CMK (cell line): ENCODE data around the gene FGGY.
A peak's percentile ranks its signal among the peaks of the same experiment; 100 is the strongest.
"Not testable (repeated sequence)": the region's sequence is repeated elsewhere in the genome, so short reads cannot be mapped to it uniquely, and the experiment has no call there.

ENCODE experiments used
- DNase-seq: peaks from one replicate; pipeline ENCODE4 v3.0.0-alpha.2; 2010; ENCODE audit warnings: low read depth

FGGY gene

DNA sequence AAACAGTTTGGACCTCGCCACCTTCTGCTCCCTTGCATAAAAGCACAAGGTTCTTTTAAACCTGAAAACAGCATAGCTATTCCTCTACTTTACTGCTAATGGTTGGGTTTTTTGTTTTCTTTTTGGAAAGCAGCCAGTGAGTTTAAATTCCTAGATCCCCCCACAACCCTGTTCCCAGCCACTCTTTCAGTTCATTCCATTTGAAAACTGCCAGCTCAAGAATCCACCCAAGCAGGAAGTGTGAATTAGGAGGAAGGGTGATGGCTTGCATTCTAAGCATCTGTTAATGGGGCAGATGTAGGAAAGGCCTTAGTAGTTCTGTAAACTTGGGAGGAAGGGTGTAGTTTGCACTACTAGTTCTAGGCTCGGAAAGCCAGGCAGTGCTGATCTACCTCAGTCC lies 344.9 kb downstream of the FGGY start:
- no peak for DNase-seq

- DNase-seq, result no peak
These were observed 346.6 kb downstream of the FGGY start for GRCh38 chr1:59643526-59643925.

- DNase-seq, result no peak
These were observed 349.0 kb downstream of the FGGY start for GRCh38 chr1:59645893-59646292.

- DNase-seq, result not testable (repeated sequence)
These were observed 356.5 kb downstream of the FGGY start for GRCh38 chr1:59653142-59653958.

DNA sequence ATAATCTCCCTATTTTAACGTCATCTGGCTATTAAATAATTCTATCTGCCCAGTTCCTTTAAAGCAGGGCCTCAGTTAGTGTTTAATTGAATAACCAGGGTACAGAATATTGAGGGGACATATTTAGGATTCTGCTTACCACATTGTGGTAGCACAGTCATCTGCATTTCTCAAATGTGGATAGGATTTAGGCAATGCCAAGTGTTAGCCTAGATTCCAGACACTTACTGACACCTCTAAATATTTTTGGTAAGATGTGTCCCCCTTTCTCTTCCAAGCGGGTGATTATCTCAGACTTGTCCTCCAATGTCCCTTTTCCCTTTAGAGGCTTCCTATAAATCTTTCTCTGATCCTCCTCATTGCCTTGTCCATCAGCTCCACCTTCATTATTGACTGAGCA lies 357.1 kb downstream of the FGGY start:
- no peak for DNase-seq

GRCh38 chr1:59657873-59658465 lies 361.1 kb downstream of the FGGY start:
- DNase-seq, result no peak

DNA sequence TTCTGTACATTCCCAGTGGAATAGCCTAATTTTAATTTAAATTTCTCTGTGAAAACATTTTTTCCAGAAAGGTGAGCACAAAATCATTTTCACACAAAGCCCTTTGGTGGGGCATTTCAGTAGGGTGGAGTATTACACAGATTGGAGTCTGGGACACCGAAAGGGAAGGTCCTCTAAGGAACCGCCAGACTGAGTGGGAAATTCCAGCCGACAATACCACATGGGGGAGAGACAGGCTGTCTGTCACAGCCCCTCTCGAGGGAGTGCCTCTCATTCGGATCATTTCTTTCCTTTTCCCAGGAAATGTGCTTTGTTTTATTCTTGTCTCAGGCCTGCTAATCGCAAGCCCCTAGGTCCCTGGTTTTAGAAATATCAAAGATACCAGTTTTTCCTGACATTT lies 367.3 kb downstream of the FGGY start:
- no peak for DNase-seq

DNA sequence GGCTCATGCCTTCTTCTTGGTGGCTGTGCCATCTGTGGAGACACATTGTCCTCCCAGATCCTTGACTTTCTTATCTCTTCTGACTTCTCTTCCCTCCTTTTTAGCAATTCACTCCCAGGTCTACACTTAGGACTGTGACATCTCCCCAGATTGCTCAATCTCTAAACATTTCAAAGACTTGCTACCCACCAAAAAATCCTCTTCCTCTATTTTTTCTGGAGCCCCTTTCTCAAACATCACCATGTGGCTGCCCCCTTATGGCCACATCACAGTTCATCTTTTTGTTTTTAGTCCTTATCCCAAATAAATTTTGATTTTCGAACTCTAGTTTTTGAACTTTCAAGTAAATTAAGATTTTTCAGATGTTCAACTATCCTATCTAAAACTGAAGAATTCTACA lies 369.2 kb downstream of the FGGY start:
- DNase-seq, result no peak

- no peak for DNase-seq
These were observed 370.1 kb downstream of the FGGY start for GRCh38 chr1:59667020-59667419.

- no peak for DNase-seq
These were observed 372.9 kb downstream of the FGGY start for GRCh38 chr1:59669752-59670312.

DNA sequence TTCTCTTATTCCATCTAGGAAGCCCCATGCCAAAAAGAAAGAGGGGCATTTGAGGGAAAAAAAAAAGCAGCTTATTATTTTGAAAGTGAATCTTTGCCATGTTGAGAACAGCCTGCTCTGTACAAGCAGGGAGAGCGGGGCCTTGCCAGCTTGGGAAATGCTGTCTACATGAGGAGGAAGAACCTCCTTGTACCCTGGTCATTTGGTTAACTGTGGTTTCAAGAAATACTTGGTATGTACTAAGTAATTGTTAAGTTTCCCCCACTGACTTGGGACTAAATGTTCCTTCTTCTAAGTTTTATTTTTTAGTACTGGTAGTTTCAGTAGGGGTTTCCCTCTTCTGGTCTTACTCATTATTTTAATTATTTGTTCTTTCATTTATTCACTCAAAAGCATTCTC lies 373.8 kb downstream of the FGGY start:
- DNase-seq, result no peak

GRCh38 chr1:59671066-59671952 lies 374.4 kb downstream of the FGGY start:
- DNase-seq, result no peak

GRCh38 chr1:59671953-59672305 lies 375.0 kb downstream of the FGGY start:
- DNase-seq, result no peak

DNA sequence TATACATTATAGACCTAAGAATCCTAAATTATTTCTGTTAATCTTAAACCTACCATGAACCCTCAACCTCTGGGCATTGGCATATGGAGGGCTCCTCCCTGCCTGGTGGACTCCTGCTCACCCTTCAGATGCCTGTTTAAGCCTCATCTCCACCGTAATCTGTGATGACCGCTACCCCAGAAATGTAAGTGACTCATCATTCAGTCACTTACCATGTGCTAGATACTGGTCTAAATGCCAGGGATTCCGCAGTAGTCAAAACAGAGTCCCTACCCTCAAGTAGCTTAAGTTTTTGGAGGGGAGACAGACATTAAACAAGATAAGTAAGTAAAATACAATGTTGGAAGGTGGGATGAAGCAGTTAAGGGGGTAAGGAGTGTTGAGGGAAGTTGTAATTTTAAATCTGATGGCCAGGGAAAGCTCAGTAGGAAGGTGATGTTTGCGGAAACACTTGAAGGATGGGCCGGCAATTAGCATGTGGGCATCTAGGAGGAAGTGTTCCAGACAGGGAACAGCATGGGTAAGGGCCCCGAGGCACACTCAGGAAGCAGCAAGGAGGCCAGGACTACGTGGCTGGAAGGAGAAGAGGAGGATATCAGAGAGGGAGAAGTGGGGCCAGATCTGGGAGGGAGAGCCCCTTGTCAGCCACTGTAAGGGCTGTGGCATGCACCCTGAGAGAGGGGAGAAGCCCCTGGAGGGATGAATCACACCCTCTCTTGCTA lies 376.1 kb downstream of the FGGY start:
- DNase-seq, result no peak

DNA sequence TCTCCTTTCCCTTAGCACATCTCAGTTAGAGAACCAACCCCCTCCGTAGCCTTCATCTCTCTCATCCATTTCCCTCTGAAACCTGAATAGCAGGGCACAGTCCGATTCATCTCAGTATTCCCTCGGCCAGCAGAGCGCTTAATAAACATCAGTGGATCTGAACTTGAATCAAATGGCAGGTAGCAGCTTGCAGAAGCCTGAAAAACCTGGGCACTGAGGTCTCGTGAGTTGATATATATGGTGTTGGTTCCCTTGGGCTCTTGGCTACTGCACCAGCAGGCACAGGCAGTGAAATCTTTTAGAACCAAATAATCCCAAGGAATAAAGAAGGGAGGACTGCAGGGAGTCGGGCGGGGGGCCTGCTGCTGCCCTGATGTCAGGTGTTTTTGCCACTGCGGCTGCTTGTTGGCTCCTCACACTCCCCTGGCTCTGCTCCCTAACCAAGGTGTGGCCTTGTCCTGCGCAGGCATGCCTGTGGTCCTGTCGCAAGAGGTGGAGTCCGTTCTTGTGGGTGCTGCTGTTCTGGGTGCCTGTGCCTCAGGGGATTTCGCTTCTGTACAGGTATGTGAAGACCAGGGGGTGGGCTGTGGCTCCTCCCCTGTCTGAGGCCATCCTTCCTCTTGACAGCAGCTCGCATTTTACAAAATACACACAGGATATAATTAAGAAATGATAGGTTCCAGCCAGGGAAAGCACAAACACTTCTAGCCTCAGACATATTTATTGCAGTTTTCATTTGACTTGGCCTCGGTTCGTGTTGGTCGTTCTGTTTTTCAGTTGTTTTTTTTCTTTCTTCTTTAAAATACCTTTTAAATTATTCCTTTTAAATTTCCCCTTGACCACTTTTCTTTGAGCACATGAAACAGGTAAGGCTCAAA lies 376.9 kb downstream of the FGGY start:
- DNase-seq, result no peak

GRCh38 chr1:59674595-59674994 lies 377.7 kb downstream of the FGGY start:
- DNase-seq, result no peak

GRCh38 chr1:59675936-59676335 lies 379.0 kb downstream of the FGGY start:
- no peak for DNase-seq

DNA sequence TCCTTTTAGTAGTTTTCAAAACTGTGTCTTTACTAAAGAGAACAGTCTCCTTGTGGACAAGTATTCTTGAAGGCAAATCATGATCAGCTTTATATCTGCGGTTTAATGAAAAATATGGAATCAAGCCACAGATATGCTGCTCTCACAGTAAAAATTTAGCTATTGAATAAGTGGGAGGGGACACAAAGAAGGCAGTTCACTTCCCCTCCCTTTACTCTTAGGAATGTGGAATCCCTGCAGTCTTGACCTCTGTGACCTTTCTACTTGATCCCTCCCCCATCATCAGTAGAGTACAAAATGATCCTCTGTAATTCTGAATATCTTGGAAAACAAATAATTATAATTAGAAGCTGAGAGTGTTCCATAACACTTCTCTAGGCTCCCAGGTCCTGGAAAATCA lies 381.1 kb downstream of the FGGY start:
- DNase-seq, result no peak

DNA sequence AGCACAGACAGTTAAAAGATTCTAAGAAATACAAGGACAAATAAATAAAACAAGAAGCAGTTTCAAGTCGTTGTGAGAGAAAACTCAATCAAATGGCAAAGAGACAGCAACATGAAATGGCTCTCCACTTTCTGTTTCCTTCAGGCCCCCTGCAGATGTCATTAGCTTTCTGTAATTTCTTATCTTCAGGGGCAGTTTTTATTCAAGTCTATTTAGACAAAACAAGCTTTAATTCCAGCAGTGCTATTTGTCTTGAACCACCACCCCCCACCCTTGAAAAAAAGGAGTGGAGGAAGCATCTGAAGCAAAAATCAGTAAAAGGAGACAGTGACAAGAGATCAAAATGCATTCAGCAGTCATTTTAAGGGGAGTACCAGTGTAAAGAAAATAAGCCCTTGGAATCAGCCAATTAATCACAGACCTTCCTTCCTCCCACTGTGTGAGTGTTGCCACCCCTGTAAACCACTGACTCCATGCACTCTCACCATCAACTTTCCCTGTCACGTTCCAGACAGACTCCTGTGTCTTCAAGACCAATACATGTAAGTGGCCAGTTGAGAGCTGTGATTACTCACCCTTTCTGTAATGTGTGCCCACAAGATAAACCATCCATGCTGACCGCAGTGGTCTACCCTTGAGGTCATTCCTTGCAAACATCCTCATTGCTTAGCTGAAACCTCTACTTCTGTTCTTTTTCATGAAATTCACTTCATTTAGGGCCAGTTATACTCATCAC lies 381.8 kb downstream of the FGGY start:
- DNase-seq, result peak; percentile 70

DNA sequence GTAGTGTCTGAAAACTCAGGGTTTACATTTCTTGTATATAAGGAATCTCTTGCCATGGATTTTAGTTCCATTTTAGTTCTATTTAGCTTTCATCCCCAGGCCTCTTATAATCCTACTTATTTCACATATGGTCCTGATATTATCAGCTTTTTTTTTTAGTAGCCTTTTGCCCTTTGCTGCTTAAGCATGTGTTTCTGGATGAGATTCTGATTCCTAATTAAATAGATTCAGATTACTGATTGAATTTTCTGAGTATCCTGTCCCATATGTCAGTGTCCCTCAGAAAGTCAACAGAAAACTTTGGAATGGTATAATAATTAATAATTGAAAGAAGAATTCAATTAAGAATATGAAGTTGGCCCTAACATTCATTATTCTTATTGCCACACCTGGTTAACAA lies 383.1 kb downstream of the FGGY start:
- DNase-seq, result no peak
